Measurements from ENCODE around the gene TXN2.

TXN2 gene

DNA sequence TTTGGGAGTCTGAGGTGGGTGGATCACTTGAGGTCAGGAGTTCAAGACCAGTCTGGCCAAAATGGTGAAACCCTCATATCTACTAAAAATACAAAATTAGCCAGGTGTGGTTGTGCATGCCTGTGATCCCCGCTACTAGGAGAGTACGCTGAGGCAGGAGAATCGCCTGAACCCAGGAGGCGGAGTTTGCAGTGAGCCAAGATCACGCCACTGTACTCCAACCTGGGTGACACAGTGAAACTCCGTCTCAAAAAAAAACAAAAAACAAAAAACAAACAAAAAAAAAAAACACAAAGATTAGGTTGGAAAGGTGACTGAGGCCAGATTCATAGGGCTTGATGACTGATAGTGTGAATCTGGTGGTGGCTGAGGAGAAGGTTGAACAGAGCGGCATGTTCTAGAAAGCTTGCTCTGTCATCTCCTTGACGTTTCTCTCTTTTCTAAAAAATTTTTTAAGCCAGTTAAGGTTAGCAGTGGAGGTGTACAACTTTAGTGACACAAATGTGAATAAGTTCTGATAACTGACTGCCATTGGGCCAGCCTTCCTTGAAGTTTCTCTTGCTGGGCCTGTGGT lies 40.9 kb downstream of the TXN2 start:
- no peaks in the 10 kb centered on the region for H3K9me3 Mint-ChIP-seq
- no peak for TF ChIP-seq CTCF (IDR thresholded peaks at IDR 0.05; ENCODE audit: unreplicated experiment in 3 of 3)
- H3K36me3 Mint-ChIP-seq (ENCODE audit: low read depth) = no peaks in the 10 kb centered on the region
- no peak overlapping the region for H3K4me3 Mint-ChIP-seq
- H3K4me1 Mint-ChIP-seq = peaks cover 28% of the 10 kb centered on the region
- H3K27me3 Mint-ChIP-seq (ENCODE audit: low read depth) = no peaks in the 10 kb centered on the region
- peak overlapping the region; percentile 93 to 96 (median 93) for H3K27ac Mint-ChIP-seq

GRCh38 chr22:36439481-36440271 lies 41.8 kb downstream of the TXN2 start:
- peak overlapping the region; percentile 93 to 96 (median 93) for H3K27ac Mint-ChIP-seq
- H3K27me3 Mint-ChIP-seq (ENCODE audit: low read depth) = no peaks in the 10 kb centered on the region
- H3K4me3 Mint-ChIP-seq = no peak overlapping the region
- no peak for TF ChIP-seq CTCF (IDR thresholded peaks at IDR 0.05; ENCODE audit: unreplicated experiment in 3 of 3)
- peaks cover 25% of the 10 kb centered on the region for H3K4me1 Mint-ChIP-seq
- no peaks in the 10 kb centered on the region for H3K36me3 Mint-ChIP-seq (ENCODE audit: low read depth)
- H3K9me3 Mint-ChIP-seq = no peaks in the 10 kb centered on the region

GRCh38 chr22:36435516-36436415 lies 45.7 kb downstream of the TXN2 start:
- Mint-ChIP-seq H3K4me1 (peaks cover 46% of the 10 kb centered on the region), H3K9me3 (no peaks in the 10 kb centered on the region), H3K27ac (peak overlapping the region; percentile 89 to 98 (median 96)), H3K27me3 (ENCODE audit: low read depth) (peaks cover under 1% of the 10 kb centered on the region), H3K4me3 (peak overlapping the region in 1 of 3 experiments; percentile 23), H3K36me3 (ENCODE audit: low read depth) (no peaks in the 10 kb centered on the region)
- no peak for TF ChIP-seq CTCF (IDR thresholded peaks at IDR 0.05; ENCODE audit: unreplicated experiment in 3 of 3)

- Mint-ChIP-seq H3K4me1 (peaks cover 34% of the 10 kb centered on the region), H3K4me3 (peak overlapping the region in 2 of 3 experiments; percentile 18 to 37), H3K9me3 (no peaks in the 10 kb centered on the region), H3K27ac (peak overlapping the region; percentile 96 to 98 (median 98)), H3K36me3 (ENCODE audit: low read depth) (no peaks in the 10 kb centered on the region), H3K27me3 (ENCODE audit: low read depth) (peaks cover 3% of the 10 kb centered on the region)
- no peak for TF ChIP-seq CTCF (IDR thresholded peaks at IDR 0.05; ENCODE audit: unreplicated experiment in 3 of 3)
Observed at GRCh38 chr22:36433318-36434231, 47.9 kb downstream of the TXN2 start.

DNA sequence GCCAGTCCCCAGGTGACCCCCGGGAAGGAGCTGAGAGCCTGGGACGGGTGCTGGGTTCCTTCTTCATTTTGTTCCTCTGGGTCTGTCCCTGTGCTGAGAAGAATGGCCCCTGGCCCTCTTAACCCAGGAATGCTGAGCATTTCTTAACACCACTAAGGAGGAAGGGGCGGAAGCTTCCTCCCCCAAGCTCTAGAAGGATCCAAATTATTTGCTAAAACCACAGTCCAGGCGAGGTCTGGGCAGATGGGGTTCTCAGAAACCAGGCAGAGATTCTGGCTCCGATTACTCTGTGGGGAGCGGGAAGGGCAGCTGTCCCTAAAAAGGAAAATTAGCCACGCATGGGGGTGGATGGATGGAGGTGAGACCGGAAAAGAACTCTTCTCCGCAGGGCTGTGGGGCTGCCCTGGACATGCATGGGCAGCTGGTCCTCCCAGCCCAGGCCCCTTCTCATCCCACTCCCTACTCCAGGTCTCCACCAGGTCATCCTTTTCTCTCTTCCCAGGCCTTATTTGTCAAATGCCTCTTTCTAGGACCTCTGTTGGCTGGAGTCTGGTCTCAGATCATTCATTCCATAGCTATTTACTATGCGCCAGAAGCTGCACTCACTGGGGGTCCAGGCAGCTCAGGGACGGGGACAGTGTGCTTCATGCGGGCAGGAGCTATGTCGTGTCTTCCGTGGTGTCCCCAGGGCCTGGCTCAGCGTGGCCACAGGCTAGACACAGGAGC lies 48.7 kb downstream of the TXN2 start:
- H3K27me3 Mint-ChIP-seq (ENCODE audit: low read depth) = peaks cover 3% of the 10 kb centered on the region
- no peak for TF ChIP-seq CTCF (IDR thresholded peaks at IDR 0.05; ENCODE audit: unreplicated experiment in 3 of 3)
- no peaks in the 10 kb centered on the region for H3K9me3 Mint-ChIP-seq
- H3K4me1 Mint-ChIP-seq = peaks cover 34% of the 10 kb centered on the region
- H3K36me3 Mint-ChIP-seq (ENCODE audit: low read depth) = no peaks in the 10 kb centered on the region
- peak overlapping the region; percentile 96 to 98 (median 98) for H3K27ac Mint-ChIP-seq
- H3K4me3 Mint-ChIP-seq = peak overlapping the region in 1 of 3 experiments; percentile 36

All from nephron (organoid).